ENCODE results near the gene NAALADL2. TPM values are rescaled to one million over a fixed set of nuclear protein-coding genes. Genes with fewer than 3 reads are reported as not detected.

The NAALADL2 gene
- total RNA-seq, 1 donor, result 23.5 TPM

- TF ChIP-seq CTCF (IDR thresholded peaks at IDR 0.05; ENCODE audit: extremely low read depth, low read depth, low read length), result no peak
Measured at GRCh38 chr3:175279911-175280310, 420.8 kb downstream of the NAALADL2 start.

GRCh38 chr3:175287361-175287963, 428.3 kb downstream of the NAALADL2 start:
- H4K20me1 ChIP-seq (ENCODE audit: insufficient read depth, low read length), result no peaks in the 10 kb centered on the region
- H3K79me2 ChIP-seq (ENCODE audit: insufficient read depth, low read length), result no peaks in the 10 kb centered on the region
- H3K9me3 ChIP-seq (ENCODE audit: low read depth, low read length), result no peaks in the 10 kb centered on the region
- no peak for TF ChIP-seq CTCF (IDR thresholded peaks at IDR 0.05; ENCODE audit: extremely low read depth, low read depth, low read length)
- H3K36me3 ChIP-seq (ENCODE audit: insufficient read depth, low read length), result no peaks in the 10 kb centered on the region
- no peaks in the 10 kb centered on the region for H3K27me3 ChIP-seq (ENCODE audit: insufficient read depth, low read length)
- H3K27ac ChIP-seq (ENCODE audit: low read depth, low read length), result no peak overlapping the region
- no peak overlapping the region for H3K4me3 ChIP-seq (ENCODE audit: insufficient read depth, low read length)
- H3K4me1 ChIP-seq (ENCODE audit: insufficient read depth, low read length), result no peaks in the 10 kb centered on the region
- peak overlapping the region; percentile 37 for H2AFZ ChIP-seq (ENCODE audit: low read length)
- peak overlapping the region; percentile 19 for H3K4me2 ChIP-seq (ENCODE audit: insufficient read depth, low read length)
- no peak for DNase-seq (ENCODE audit: insufficient read length, low spot score, missing footprints)

More at GRCh38 chr3:175279911-175280310, 420.8 kb downstream of the NAALADL2 start:
- no peaks in the 10 kb centered on the region for H3K79me2 ChIP-seq (ENCODE audit: insufficient read depth, low read length)
- no peak overlapping the region for H3K27ac ChIP-seq (ENCODE audit: low read depth, low read length)
- no peak overlapping the region for H3K4me3 ChIP-seq (ENCODE audit: insufficient read depth, low read length)
- no peaks in the 10 kb centered on the region for H3K36me3 ChIP-seq (ENCODE audit: insufficient read depth, low read length)
- H2AFZ ChIP-seq (ENCODE audit: low read length), result no peak overlapping the region
- no peaks in the 10 kb centered on the region for H4K20me1 ChIP-seq (ENCODE audit: insufficient read depth, low read length)
- no peak for DNase-seq (ENCODE audit: insufficient read length, low spot score, missing footprints)
- no peaks in the 10 kb centered on the region for H3K27me3 ChIP-seq (ENCODE audit: insufficient read depth, low read length)
- no peaks in the 10 kb centered on the region for H3K4me1 ChIP-seq (ENCODE audit: insufficient read depth, low read length)
- H3K9me3 ChIP-seq (ENCODE audit: low read depth, low read length), result no peaks in the 10 kb centered on the region
- H3K4me2 ChIP-seq (ENCODE audit: insufficient read depth, low read length), result no peak overlapping the region

GRCh38 chr3:175288621-175289020, 429.5 kb downstream of the NAALADL2 start:
- Histone ChIP-seq H3K4me3 (ENCODE audit: insufficient read depth, low read length) (no peak overlapping the region), H2AFZ (ENCODE audit: low read length) (no peak overlapping the region), H3K27me3 (ENCODE audit: insufficient read depth, low read length) (no peaks in the 10 kb centered on the region), H3K36me3 (ENCODE audit: insufficient read depth, low read length) (no peaks in the 10 kb centered on the region), H4K20me1 (ENCODE audit: insufficient read depth, low read length) (no peaks in the 10 kb centered on the region), H3K27ac (ENCODE audit: low read depth, low read length) (no peak overlapping the region), H3K4me1 (ENCODE audit: insufficient read depth, low read length) (no peaks in the 10 kb centered on the region), H3K4me2 (ENCODE audit: insufficient read depth, low read length) (no peak overlapping the region), H3K79me2 (ENCODE audit: insufficient read depth, low read length) (no peaks in the 10 kb centered on the region), H3K9me3 (ENCODE audit: low read depth, low read length) (no peaks in the 10 kb centered on the region)
- DNase-seq (ENCODE audit: insufficient read length, low spot score, missing footprints), result no peak
- no peak for TF ChIP-seq CTCF (IDR thresholded peaks at IDR 0.05; ENCODE audit: extremely low read depth, low read depth, low read length)

GRCh38 chr3:175294793-175295192, 435.7 kb downstream of the NAALADL2 start:
- Histone ChIP-seq H2AFZ (ENCODE audit: low read length) (no peak overlapping the region), H4K20me1 (ENCODE audit: insufficient read depth, low read length) (no peaks in the 10 kb centered on the region), H3K36me3 (ENCODE audit: insufficient read depth, low read length) (no peaks in the 10 kb centered on the region), H3K4me3 (ENCODE audit: insufficient read depth, low read length) (no peak overlapping the region), H3K27ac (ENCODE audit: low read depth, low read length) (no peak overlapping the region), H3K4me2 (ENCODE audit: insufficient read depth, low read length) (no peak overlapping the region), H3K9me3 (ENCODE audit: low read depth, low read length) (no peaks in the 10 kb centered on the region), H3K27me3 (ENCODE audit: insufficient read depth, low read length) (no peaks in the 10 kb centered on the region), H3K79me2 (ENCODE audit: insufficient read depth, low read length) (no peaks in the 10 kb centered on the region), H3K4me1 (ENCODE audit: insufficient read depth, low read length) (no peaks in the 10 kb centered on the region)
- TF ChIP-seq CTCF (IDR thresholded peaks at IDR 0.05; ENCODE audit: extremely low read depth, low read depth, low read length), result no peak
- no peak for DNase-seq (ENCODE audit: insufficient read length, low spot score, missing footprints)

All from osteoblast (primary cell).